ENCODE data around the gene ZBTB38. TPM values are rescaled to one million over a fixed set of nuclear protein-coding genes. Genes with fewer than 3 reads are reported as not detected.

ZBTB38 gene
- total RNA-seq, 1 donor from 2014 or later: 29.4 TPM

DNA sequence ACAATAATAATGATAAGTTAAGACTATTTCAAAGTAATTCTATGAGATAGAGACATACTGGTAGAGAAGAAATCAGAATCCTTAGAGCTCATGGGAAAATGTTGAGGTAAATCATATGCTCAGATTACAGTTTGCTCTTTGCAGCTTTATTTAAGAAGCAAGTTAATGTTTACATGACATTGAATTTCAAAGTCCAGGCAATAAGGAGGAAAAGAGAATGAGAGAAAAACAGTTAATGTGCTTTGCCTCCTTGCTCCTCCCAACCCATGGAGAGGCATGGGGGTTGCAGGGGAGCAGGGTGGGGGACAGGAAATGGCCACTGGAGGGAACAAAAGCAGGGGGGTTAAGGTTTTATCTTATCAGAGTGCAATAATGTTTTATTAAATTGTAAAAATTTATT lies 42.2 kb upstream of the ZBTB38 start:
- Mint-ChIP-seq H3K36me3 (no peaks in the 10 kb centered on the region), H3K9me3 (no peaks in the 10 kb centered on the region), H3K27me3 (no peaks in the 10 kb centered on the region), H3K4me3 (peak overlapping the region; percentile 25), H3K27ac (peak overlapping the region; percentile 65), H3K4me1 (ENCODE audit: unreplicated experiment) (peaks cover 11% of the 10 kb centered on the region)
- TF ChIP-seq, protein P1, sequence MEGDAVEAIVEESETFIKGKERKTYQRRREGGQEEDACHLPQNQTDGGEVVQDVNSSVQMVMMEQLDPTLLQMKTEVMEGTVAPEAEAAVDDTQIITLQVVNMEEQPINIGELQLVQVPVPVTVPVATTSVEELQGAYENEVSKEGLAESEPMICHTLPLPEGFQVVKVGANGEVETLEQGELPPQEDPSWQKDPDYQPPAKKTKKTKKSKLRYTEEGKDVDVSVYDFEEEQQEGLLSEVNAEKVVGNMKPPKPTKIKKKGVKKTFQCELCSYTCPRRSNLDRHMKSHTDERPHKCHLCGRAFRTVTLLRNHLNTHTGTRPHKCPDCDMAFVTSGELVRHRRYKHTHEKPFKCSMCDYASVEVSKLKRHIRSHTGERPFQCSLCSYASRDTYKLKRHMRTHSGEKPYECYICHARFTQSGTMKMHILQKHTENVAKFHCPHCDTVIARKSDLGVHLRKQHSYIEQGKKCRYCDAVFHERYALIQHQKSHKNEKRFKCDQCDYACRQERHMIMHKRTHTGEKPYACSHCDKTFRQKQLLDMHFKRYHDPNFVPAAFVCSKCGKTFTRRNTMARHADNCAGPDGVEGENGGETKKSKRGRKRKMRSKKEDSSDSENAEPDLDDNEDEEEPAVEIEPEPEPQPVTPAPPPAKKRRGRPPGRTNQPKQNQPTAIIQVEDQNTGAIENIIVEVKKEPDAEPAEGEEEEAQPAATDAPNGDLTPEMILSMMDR (conservative IDR thresholded peaks at IDR 0.05): no peak
- DNase-seq (ENCODE audit: extremely low spot score, unreplicated experiment): no peak

DNA sequence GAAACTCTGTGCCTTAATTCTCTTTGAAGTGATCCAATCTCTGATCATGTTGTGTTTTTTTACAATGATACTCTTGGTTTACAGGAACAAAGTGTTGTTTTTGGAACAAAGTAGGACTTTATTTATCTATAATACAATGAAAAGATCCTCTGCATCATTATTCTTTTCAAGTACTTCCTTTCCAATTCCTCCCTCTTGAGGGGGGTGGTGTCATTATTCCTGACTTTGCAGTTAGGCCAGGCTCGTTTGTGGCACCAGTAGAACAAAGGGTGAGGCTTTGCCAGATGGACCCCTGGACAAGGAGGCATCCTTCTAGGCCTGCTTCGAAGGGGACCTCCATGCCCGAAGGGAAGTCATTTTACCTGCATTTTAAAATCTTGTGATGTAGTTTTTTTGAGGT lies 41.7 kb upstream of the ZBTB38 start:
- H3K4me1 Mint-ChIP-seq (ENCODE audit: unreplicated experiment): peaks cover 16% of the 10 kb centered on the region
- H3K36me3 Mint-ChIP-seq: no peaks in the 10 kb centered on the region
- TF ChIP-seq, protein P1 (conservative IDR thresholded peaks at IDR 0.05): no peak
- peak overlapping the region; percentile 65 for H3K27ac Mint-ChIP-seq
- DNase-seq (ENCODE audit: extremely low spot score, unreplicated experiment): no peak
- H3K9me3 Mint-ChIP-seq: no peaks in the 10 kb centered on the region
- H3K4me3 Mint-ChIP-seq: no peak overlapping the region
- no peaks in the 10 kb centered on the region for H3K27me3 Mint-ChIP-seq

DNA sequence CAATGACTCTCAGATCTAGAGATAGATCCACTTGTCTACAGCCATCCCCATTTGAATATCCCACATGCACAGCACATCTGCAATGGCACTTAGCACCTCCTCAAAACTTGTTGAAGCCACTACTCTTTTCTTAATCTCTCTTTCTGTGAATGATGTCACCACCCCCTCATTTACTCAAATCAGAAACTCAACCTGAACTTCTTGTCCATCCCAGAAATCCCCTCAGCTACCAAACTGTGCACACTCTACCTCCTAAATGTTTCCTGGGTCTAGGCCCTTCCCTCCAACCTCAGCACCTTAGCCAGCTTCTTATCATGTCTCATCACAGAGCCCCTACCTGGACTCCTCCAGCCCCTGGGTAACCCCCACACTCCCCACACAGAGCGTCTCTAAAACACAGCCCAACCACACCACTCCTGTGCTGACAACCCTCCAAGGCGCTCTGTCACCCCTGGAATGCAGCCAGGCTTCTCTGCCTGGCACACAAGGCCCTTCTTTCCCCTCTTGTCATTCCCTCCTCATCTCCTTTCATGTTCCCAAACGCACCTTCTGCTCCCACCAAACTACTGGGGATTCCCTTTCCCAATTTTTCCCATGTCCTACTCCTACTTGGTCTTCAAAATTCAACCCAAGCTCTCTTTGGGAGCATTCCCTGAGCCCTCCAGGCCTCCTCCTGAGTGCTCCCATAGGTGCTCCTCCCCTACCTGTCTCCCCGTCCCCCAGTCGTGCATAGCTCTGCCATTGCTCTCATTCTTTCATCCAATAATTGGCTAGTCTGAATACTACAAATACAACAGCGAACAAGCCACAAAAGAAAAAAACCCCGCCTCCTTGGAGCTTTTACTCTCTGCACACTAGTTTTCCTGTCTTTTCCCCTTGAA lies 39.8 kb upstream of the ZBTB38 start:
- no peak for DNase-seq (ENCODE audit: extremely low spot score, unreplicated experiment)
- TF ChIP-seq, protein P1 (conservative IDR thresholded peaks at IDR 0.05): no peak
- no peaks in the 10 kb centered on the region for H3K9me3 Mint-ChIP-seq
- H3K4me1 Mint-ChIP-seq (ENCODE audit: unreplicated experiment): peaks cover 27% of the 10 kb centered on the region
- no peaks in the 10 kb centered on the region for H3K36me3 Mint-ChIP-seq
- H3K4me3 Mint-ChIP-seq: no peak overlapping the region
- H3K27me3 Mint-ChIP-seq: no peaks in the 10 kb centered on the region
- H3K27ac Mint-ChIP-seq: no peak overlapping the region

DNA sequence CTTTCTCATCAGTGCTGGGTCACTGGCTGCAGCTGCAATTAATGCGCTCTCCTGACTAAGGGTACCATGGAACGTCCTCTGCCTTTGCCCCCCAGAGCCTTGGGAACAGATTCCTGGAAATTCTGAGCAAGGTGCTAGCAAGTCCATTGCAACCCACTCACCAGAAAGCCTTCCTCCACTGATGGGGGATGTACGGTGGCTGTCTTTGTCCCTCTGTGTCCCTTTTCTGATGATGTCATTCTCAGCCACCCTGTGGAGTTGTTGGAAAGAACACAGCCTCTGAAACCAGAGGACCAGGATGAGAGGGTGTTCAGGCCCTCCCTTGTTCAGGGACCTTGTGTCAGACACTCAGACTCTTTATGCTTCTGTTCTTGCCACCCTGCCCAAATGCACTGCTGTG lies 38.1 kb upstream of the ZBTB38 start:
- Mint-ChIP-seq H3K4me3 (no peak overlapping the region), H3K27ac (no peak overlapping the region), H3K4me1 (ENCODE audit: unreplicated experiment) (peaks cover 35% of the 10 kb centered on the region), H3K9me3 (no peaks in the 10 kb centered on the region), H3K27me3 (no peaks in the 10 kb centered on the region), H3K36me3 (no peaks in the 10 kb centered on the region)
- TF ChIP-seq, protein P1 (conservative IDR thresholded peaks at IDR 0.05): no peak
- no peak for DNase-seq (ENCODE audit: extremely low spot score, unreplicated experiment)

- no peaks in the 10 kb centered on the region for H3K9me3 Mint-ChIP-seq
- peaks cover 39% of the 10 kb centered on the region for H3K4me1 Mint-ChIP-seq (ENCODE audit: unreplicated experiment)
- no peak overlapping the region for H3K27ac Mint-ChIP-seq
- no peaks in the 10 kb centered on the region for H3K36me3 Mint-ChIP-seq
- DNase-seq (ENCODE audit: extremely low spot score, unreplicated experiment): no peak
- H3K4me3 Mint-ChIP-seq: no peak overlapping the region
- no peaks in the 10 kb centered on the region for H3K27me3 Mint-ChIP-seq
- TF ChIP-seq, protein P1 (conservative IDR thresholded peaks at IDR 0.05): no peak
Measured at GRCh38 chr3:141330718-141331376, 37.5 kb upstream of the ZBTB38 start.
